ENCODE results near the gene LMO7. TPM values are rescaled to one million over a fixed set of nuclear protein-coding genes. Genes with fewer than 3 reads are reported as not detected.

The LMO7 gene
- total and polyA plus RNA-seq, 2 of the 8 experiments (the other 6 are each of a cell fraction or from before 2014, with no cell fraction given): 8.1 to 28.3 TPM

DNA sequence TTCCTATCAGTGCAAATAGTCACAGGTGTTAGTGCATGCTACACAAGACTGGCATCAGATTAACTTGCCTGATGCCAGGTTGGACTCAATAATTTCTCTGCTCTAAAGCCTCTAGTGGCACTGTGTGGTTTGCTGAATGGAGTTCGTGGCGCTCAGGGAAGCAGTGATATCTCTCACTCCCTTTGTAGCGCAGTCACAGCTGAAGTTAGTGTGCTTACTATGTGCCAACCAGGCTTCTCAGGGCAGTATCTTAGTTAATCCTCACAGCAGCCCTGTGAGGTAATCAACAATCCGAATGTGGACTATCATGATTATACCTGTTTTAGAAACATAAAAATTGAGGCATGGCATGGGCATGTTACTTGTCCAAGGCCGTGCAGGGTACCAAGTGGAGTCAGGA, 190.3 kb downstream of the LMO7 start (continued):
- TF ChIP-seq ZNF274 (IDR thresholded peaks at IDR 0.05; ENCODE audit: borderline replicate concordance, extremely low read depth, low read length) (no peak), TBP (IDR thresholded peaks at IDR 0.05; ENCODE audit: low read depth, low read length) (no peak)
